IMR-90 (cell line): ENCODE results near the gene LRRC36. TPM values are rescaled to one million over a fixed set of nuclear protein-coding genes. Genes with fewer than 3 reads are reported as not detected.
A peak's percentile ranks its signal among the peaks of the same experiment; 100 is the strongest.

Experiments used
- ATAC-seq: fragments of 200-7000 bp; cut with Tn5 transposase; 2 replicates; pipeline ENCODE4 v1.9.1; 2020; ENCODE audit warnings: low read depth, mild to moderate bottlenecking, moderate library complexity
- BruUV-seq: library from RNA; stranded (reverse); fragments of 400-500 nt; replicated peaks from 2 replicates; lab custom pipeline; 2021; lab: Mats Ljungman, UMichigan
- CTCF ChIA-PET: fragments of 300-600 bp; formaldehyde crosslinking; extraction: SDS; loops from one replicate; lab custom pipeline; 2021; ENCODE audit warnings: antibody characterized with exemption; lab: Yijun Ruan, JAX
- POLR2A ChIA-PET: fragments of 300-600 bp; sonication (Branson Sonifier 250); formaldehyde crosslinking; loops from one replicate; lab custom pipeline; 2022; ENCODE audit warnings: antibody characterized with exemption; ENCODE audit not compliant: unreplicated experiment; lab: Charles Lee
- DNase-seq: peaks from one replicate; pipeline ENCODE4 v3.0.0; 2013
- H2AFZ ChIP-seq: replicated peaks from 2 replicates; pipeline ENCODE3; 2013; ENCODE audit warnings: low read length, mild to moderate bottlenecking; ENCODE audit not compliant: poor library complexity
- H2AK5ac ChIP-seq: 2 replicates; pipeline ENCODE4 v1.6.1; 2013; ENCODE audit warnings: low read depth, low read length, inconsistent platforms
- H2AK9ac ChIP-seq: replicated peaks from 2 replicates; pipeline ENCODE3; 2013; ENCODE audit warnings: mild to moderate bottlenecking, low read depth, low read length, moderate library complexity; ENCODE audit not compliant: poor library complexity
- H2BK120ac ChIP-seq: 2 replicates; pipeline ENCODE4 v1.6.1; 2013; ENCODE audit warnings: low read depth, low read length, inconsistent platforms
- H2BK15ac ChIP-seq: 3 replicates; pipeline ENCODE4 v1.6.1; 2013; ENCODE audit warnings: low read depth, low read length, inconsistent platforms
- H2BK20ac ChIP-seq: 2 replicates; pipeline ENCODE4 v1.6.1; 2013; ENCODE audit warnings: low read depth, mild to moderate bottlenecking, inconsistent platforms, low read length, moderate library complexity
- H2BK5ac ChIP-seq: 2 replicates; pipeline ENCODE4 v1.6.1; 2013; ENCODE audit warnings: mild to moderate bottlenecking, low read depth, low read length, inconsistent platforms; ENCODE audit not compliant: poor library complexity, severe bottlenecking
- H3K14ac ChIP-seq: replicated peaks from 2 replicates; pipeline ENCODE4 v1.6.1; 2013; ENCODE audit warnings: low read depth, low read length, inconsistent platforms
- H3K18ac ChIP-seq: 2 replicates; pipeline ENCODE4 v1.6.1; 2013; ENCODE audit warnings: low read depth, low read length, control low read depth
- H3K23ac ChIP-seq: 2 replicates; pipeline ENCODE4 v1.6.1; 2013; ENCODE audit warnings: low read depth, low read length, inconsistent platforms
- H3K27ac ChIP-seq: 2 replicates; pipeline ENCODE4 v1.5.1; 2013; ENCODE audit warnings: mild to moderate bottlenecking, control low read depth, low read length; ENCODE audit not compliant: insufficient read depth
- H3K27me3 ChIP-seq: 2 replicates; pipeline ENCODE4 v1.6.1; 2013; ENCODE audit warnings: low read length; ENCODE audit not compliant: control insufficient read depth, insufficient read depth
- H3K36me3 ChIP-seq: 2 replicates; pipeline ENCODE4 v1.6.1; 2013; ENCODE audit warnings: low read length, mixed read lengths; ENCODE audit not compliant: control insufficient read depth, insufficient read depth
- H3K4ac ChIP-seq: 2 replicates; pipeline ENCODE4 v1.6.1; 2013; ENCODE audit warnings: low read depth, low read length, inconsistent platforms
- H3K4me1 ChIP-seq: 2 replicates; pipeline ENCODE4 v1.6.1; 2013; ENCODE audit warnings: low read length, mixed read lengths; ENCODE audit not compliant: control insufficient read depth, insufficient read depth
- H3K4me2 ChIP-seq: 2 replicates; pipeline ENCODE4 v1.6.1; 2013; ENCODE audit warnings: low read depth, mild to moderate bottlenecking, control low read depth, low read length, moderate library complexity
- H3K4me3 ChIP-seq: 2 replicates; pipeline ENCODE4 v1.5.1; 2013; ENCODE audit warnings: low read depth, mild to moderate bottlenecking, control low read depth, low read length, moderate library complexity; ENCODE audit not compliant: insufficient read depth
- H3K56ac ChIP-seq: 2 replicates; pipeline ENCODE4 v1.6.1; 2013; ENCODE audit warnings: low read length, inconsistent platforms; ENCODE audit not compliant: insufficient read depth; ENCODE audit errors: extremely low read depth
- H3K79me1 ChIP-seq, 2 experiments: 2 replicates each; pipeline ENCODE4 v1.6.1; 2013; ENCODE audit warnings: low read length in 2 of 2, inconsistent platforms in 1 of 2, low read depth in 1 of 2
- H3K9ac ChIP-seq: 2 replicates; pipeline ENCODE4 v1.6.1; 2013; ENCODE audit warnings: low read depth, low read length, control low read depth
- H3K9me1 ChIP-seq: 2 replicates; pipeline ENCODE4 v1.6.1; 2013; ENCODE audit warnings: low read length, inconsistent platforms; ENCODE audit not compliant: insufficient read depth
- H3K9me3 ChIP-seq: 2 replicates; pipeline ENCODE4 v1.6.1; 2013; ENCODE audit warnings: low read length; ENCODE audit not compliant: control insufficient read depth, insufficient read depth
- H4K20me1 ChIP-seq: 2 replicates; pipeline ENCODE4 v1.6.1; 2013; ENCODE audit warnings: low read length, inconsistent platforms; ENCODE audit not compliant: insufficient read depth
- H4K5ac ChIP-seq: 2 replicates; pipeline ENCODE4 v1.6.1; 2013; ENCODE audit warnings: mild to moderate bottlenecking, low read depth, low read length, control low read depth
- H4K8ac ChIP-seq, 2 experiments: 2 replicates each; pipeline ENCODE4 v1.6.1; 2013; ENCODE audit warnings: low read depth in 2 of 2, low read length in 2 of 2, control low read depth in 1 of 2, inconsistent platforms in 1 of 2
- H4K91ac ChIP-seq: 2 replicates; pipeline ENCODE4 v1.6.1; 2013; ENCODE audit warnings: low read depth, low read length, inconsistent platforms; ENCODE audit not compliant: insufficient read depth
- CEBPB ChIP-seq: IDR thresholded peaks from 2 replicates; pipeline ENCODE4 v1.6.1; 2012; ENCODE audit warnings: low read depth, low read length, improper control_type of control experiment
- CTCF ChIP-seq: conservative IDR thresholded peaks from 2 replicates; pipeline ENCODE4 v1.5.1; 2012; ENCODE audit warnings: mild to moderate bottlenecking, low read depth, low read length, improper control_type of control experiment
- ELK1 ChIP-seq: fragments of 150-350 bp; IDR thresholded peaks from 2 replicates; pipeline ENCODE4 v1.6.1; 2016; ENCODE audit warnings: low read depth, mild to moderate bottlenecking, low read length, moderate library complexity, borderline replicate concordance
- MAFK ChIP-seq: IDR thresholded peaks from 2 replicates; pipeline ENCODE4 v1.6.1; 2012; ENCODE audit warnings: low read depth, low read length, improper control_type of control experiment
- MAZ ChIP-seq: IDR thresholded peaks from 2 replicates; pipeline ENCODE4 v1.6.1; 2012; ENCODE audit warnings: low read depth, mild to moderate bottlenecking, low read length, improper control_type of control experiment, moderate library complexity, borderline replicate concordance
- MXI1 ChIP-seq: IDR thresholded peaks from 2 replicates; pipeline ENCODE4 v1.6.1; 2012; ENCODE audit warnings: low read depth, mild to moderate bottlenecking, low read length, moderate library complexity, borderline replicate concordance
- RCOR1 ChIP-seq: IDR thresholded peaks from 2 replicates; pipeline ENCODE4 v1.6.1; 2012; ENCODE audit warnings: mild to moderate bottlenecking, low read length, improper control_type of control experiment; ENCODE audit not compliant: insufficient replicate concordance
- SMC3 ChIP-seq: fragments of 150-350 bp; IDR thresholded peaks from 2 replicates; pipeline ENCODE4 v1.6.1; 2016; ENCODE audit warnings: low read depth, mild to moderate bottlenecking, antibody characterized with exemption, low read length, moderate library complexity
- WGBS, 2 experiments: methylation state at CpG; one replicate each; pipeline versions ENCODE4 v1.1.5 to v1.1.7; 2013; ENCODE audit warnings: missing lambda C conversion rate in 2 of 2; ENCODE audit not compliant: insufficient read length in 1 of 2; ENCODE audit errors: extremely low coverage in 2 of 2; 5-methylcytosine and 5-hydroxymethylcytosine counted together
- dilution Hi-C: fragments of 300-500 bp; cut with HindIII; formaldehyde crosslinking; loops from one replicate; pipeline ENCODE4 v1.14.3; 2018; ENCODE audit warnings: low sequenced_read_pairs; ENCODE audit not compliant: unreplicated experiment
- in situ Hi-C: fragments of 300-500 bp; cut with MboI; formaldehyde crosslinking; loops from 3 replicates; pipeline ENCODE4 v1.14.3; 2019; ENCODE audit warnings: low sequenced_read_pairs, inconsistent platforms, mixed read lengths
- intact Hi-C: fragments of 100-400 bp; cut with micrococcal nuclease; formaldehyde crosslinking; loops from 2 replicates; pipeline ENCODE4 v1.10.0; 2022
- polyA plus RNA-seq, 3 experiments: library from polyadenylated mRNA; depleted of rRNA; stranded (reverse); fragments of >200 nt; gene quantifications; 2 replicates each; pipeline ENCODE4 v1.2.3, GENCODE V29; 2012; ENCODE audit warnings: low replicate concordance in 1 of 3
- total RNA-seq: library from RNA; depleted of rRNA; stranded (reverse); fragments of >200 nt; gene quantifications from 2 replicates; pipeline ENCODE4 v1.2.3, GENCODE V29; 2012

Gene LRRC36
- total and polyA plus RNA-seq, 2 of the 4 experiments (the other 2 are of a cell fraction), result 0.18 to 0.29 TPM

GRCh38 chr16:67398546-67399217 lies 72.1 kb downstream of the LRRC36 start:
- TF ChIP-seq RCOR1, result no peak
- no peak for TF ChIP-seq MAFK
- no peak for TF ChIP-seq CEBPB
- no peak for TF ChIP-seq CTCF
- no peak for TF ChIP-seq MAZ
- no peak for TF ChIP-seq MXI1
- TF ChIP-seq SMC3, result no peak
- TF ChIP-seq ELK1, result no peak
- no peak overlapping the region for H2BK5ac ChIP-seq
- dilution Hi-C loops, result no loop called here
- in situ Hi-C loops, result no loop called here
- H4K5ac ChIP-seq, result no peak overlapping the region
- no peak overlapping the region for H2BK120ac ChIP-seq
- H2BK20ac ChIP-seq, result no peak overlapping the region
- no peak overlapping the region for H2AFZ ChIP-seq
- no peaks in the 10 kb centered on the region for H3K79me1 ChIP-seq
- peaks cover 11% of the 10 kb centered on the region for H3K4me1 ChIP-seq
- H3K9ac ChIP-seq, result no peak overlapping the region
- no peak overlapping the region for H2BK15ac ChIP-seq
- H3K14ac ChIP-seq, result no peak overlapping the region
- no TSS peak for BruUV-seq
- intact Hi-C loops, result loop anchor here (2.0 kb wide), 1 partner anchor 138 kb away; no protein-coding TSS in a partner anchor
- no peak overlapping the region for H4K91ac ChIP-seq
- H2AK5ac ChIP-seq, result 0 out of 2 replicates have a peak overlapping the region, but pooled peaks have one; percentile 5
- no peak overlapping the region for H3K27ac ChIP-seq
- H3K27me3 ChIP-seq, result no peaks in the 10 kb centered on the region
- no peak overlapping the region for H3K4me3 ChIP-seq
- WGBS, 2 experiments, result 96% methylated on average over 11 of the region's 19 CpGs; no CpG with 5 or more reads in 1 of the 2 experiments
- no peak for DNase-seq
- no peaks in the 10 kb centered on the region for H3K36me3 ChIP-seq
- H4K8ac ChIP-seq, result no peak overlapping the region
- no peaks in the 10 kb centered on the region for H4K20me1 ChIP-seq
- no peak overlapping the region for H3K18ac ChIP-seq
- no peak overlapping the region for H3K4me2 ChIP-seq
- H3K23ac ChIP-seq, result no peak overlapping the region
- no peak overlapping the region for H3K56ac ChIP-seq
- no peaks in the 10 kb centered on the region for H3K9me1 ChIP-seq
- no peak for ATAC-seq
- no peaks in the 10 kb centered on the region for H3K9me3 ChIP-seq
- ChIA-PET POLR2A (no interaction called here), CTCF (interaction anchor here (0.7 kb wide), 1 partner anchor 9 kb away, joined by 3 read pairs; no protein-coding TSS in a partner anchor)
- H2AK9ac ChIP-seq, result no peak overlapping the region
- no peak overlapping the region for H3K4ac ChIP-seq
